Adrenal gland (tissue), 12 donors: Measurements from ENCODE around the gene CLIC4. TPM values are rescaled to one million over a fixed set of nuclear protein-coding genes. Genes with fewer than 3 reads are reported as not detected.

Source experiments
- DNase-seq, 7 donors: peaks; one replicate each; pipeline ENCODE4 v3.0.0-alpha.2; 2019 to 2020
- H3K27ac ChIP-seq, 5 donors: fragments of 200-600 bp; sonication (generic) in 4 of 5; 1 replicate in 3 of 5; 2 replicates in 2 of 5; pipeline versions ENCODE4 v1.5.1 to v1.8.0; 2016 to 2020; ENCODE audit warnings: mild to moderate bottlenecking in 1 of 5
- H3K27me3 ChIP-seq: fragments of 200-600 bp; 2 replicates; pipeline ENCODE4 v1.8.0; 2021
- H3K36me3 ChIP-seq, 2 donors: fragments of 200-600 bp; replicated peaks in 1 of 2; 1 replicate in 1 of 2; 2 replicates in 1 of 2; pipeline versions ENCODE4 v1.5.1 to v1.8.0; 2018 to 2022
- H3K4me1 ChIP-seq, 2 donors: fragments of 200-600 bp; replicated peaks in 1 of 2; 1 replicate in 1 of 2; 2 replicates in 1 of 2; pipeline versions ENCODE4 v1.5.1 to v1.8.0; 2018 to 2021
- H3K4me3 ChIP-seq, 4 donors: fragments of 200-600 bp; sonication (generic) in 3 of 4; one replicate each; pipeline ENCODE4 v1.5.1; 2016 to 2018
- H3K9me3 ChIP-seq, 3 donors: fragments of 200-600 bp; sonication (generic) in 1 of 3; replicated peaks in 1 of 3; 1 replicate in 2 of 3; 2 replicates in 1 of 3; pipeline versions ENCODE4 v1.5.1 to v1.8.0; 2016 to 2021
- POLR2A ChIP-seq, 2 donors: fragments of 450-650 bp; IDR thresholded peaks; one replicate each; pipeline ENCODE4 v1.6.1; 2017; ENCODE audit warnings: antibody characterized with exemption in 2 of 2, mild to moderate bottlenecking in 2 of 2, moderate library complexity in 1 of 2
- WGBS, 4 donors: extraction: QIAGEN DNeasy Blood & Tissue Kit in 2 of 4; methylation state at CpG; one replicate each; pipeline versions ENCODE4 v1.1.5 to v1.1.7; 2013 to 2017; 5-methylcytosine and 5-hydroxymethylcytosine counted together
- intact Hi-C, 2 donors: fragments of 100-400 bp; cut with DNase I; formaldehyde crosslinking; loops; one replicate each; pipeline versions ENCODE4 v1.14.1 to v1.15.0; 2022 to 2023
- polyA plus RNA-seq, 3 donors: library from polyadenylated mRNA; stranded (reverse); fragments of 200-250 nt in 2 of 3; fragments of 350-450 nt in 1 of 3; fragmentation: Illumina TruSeq in 1 of 3; extraction: RNeasy Lipid Tissue Mini Kit (QIAGEN cat#74804) in 1 of 3; gene quantifications; one replicate each; pipeline ENCODE4 v1.2.3, GENCODE V29; 2013 to 2014
- total RNA-seq, 9 donors: library from RNA; depleted of rRNA in 4 of 9; stranded (reverse); fragments of >200 nt in 4 of 9; fragments of 120-200 nt in 1 of 9; fragmentation: NEBNext Ultra II Directional in 1 of 9; extraction: Animal tissue kit (Norgen Biotek cat#: 25700) in 1 of 9; gene quantifications; one replicate each; pipeline versions ENCODE4 v1.1.0 to v1.2.4, GENCODE V29; 2013 to 2023
- TF ChIP-seq, protein P1 (sequence below), 6 experiments: fragments of 450-650 bp in 4 of 6; fragments of 200-600 bp in 2 of 6; sonication (generic) in 1 of 6; IDR thresholded peaks; 1 replicate in 5 of 6; 2 replicates in 1 of 6; pipeline versions ENCODE4 v1.5.1 to v1.8.0; 2016 to 2021; ENCODE audit warnings: antibody characterized with exemption in 6 of 6, mild to moderate bottlenecking in 2 of 6, moderate library complexity in 1 of 6
- donor health status: healthy with polysubstance abuse.
- donor health status: Bipolar disorder and iron deficiency.
- donor health status: DM: yes; HTN: yes; CAD: no.
- donor health status: DM: no; HTN: no; CAD: no.
- donor health status: DM: no; HTN: no; CAD: no.
- donor health status: DM: yes; HTN: yes; CAD: no.

CLIC4 gene
- total and polyA plus RNA-seq, 12 donors: 26.8 to 166 (median 107) TPM

DNA sequence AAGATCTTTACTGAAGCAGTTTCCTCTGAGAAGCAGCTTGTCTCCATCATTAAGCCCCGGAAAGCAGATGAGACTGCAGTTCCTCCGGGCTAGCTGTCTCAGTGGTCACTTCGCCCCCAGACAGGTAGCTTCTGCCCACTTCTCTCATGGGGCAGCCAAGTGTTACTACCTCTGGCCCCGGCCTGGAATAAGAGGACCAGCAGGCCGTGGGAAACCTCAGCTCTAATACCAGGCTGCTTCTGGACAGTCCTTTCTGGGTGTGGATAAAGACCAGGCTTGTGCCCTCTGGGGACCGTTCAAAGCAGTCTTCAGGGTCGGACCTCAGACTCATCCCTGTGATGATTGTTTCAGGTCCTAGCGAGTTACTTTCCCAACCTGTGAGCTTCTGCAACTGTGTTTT, 130.0 kb downstream of the CLIC4 start:
- intact Hi-C loops: no loop called here
- whole genome bisulfite sequencing, 4 donors: 68 to 75% (median 71%) methylated on average over 7 to 8 of the region's 8 CpGs
- peaks cover 13% of the 10 kb centered on the region for H3K27me3 ChIP-seq
- H3K36me3 ChIP-seq: no peaks in the 10 kb centered on the region
- peak in 1 of 7 donors; percentile 27 for DNase-seq
- no peak overlapping the region for H3K27ac ChIP-seq
- H3K9me3 ChIP-seq: no peaks in the 10 kb centered on the region
- H3K4me1 ChIP-seq: no peaks in the 10 kb centered on the region
- no peak overlapping the region for H3K4me3 ChIP-seq
- TF ChIP-seq POLR2A (IDR thresholded peaks at IDR 0.05): no peak
- TF ChIP-seq, protein P1, sequence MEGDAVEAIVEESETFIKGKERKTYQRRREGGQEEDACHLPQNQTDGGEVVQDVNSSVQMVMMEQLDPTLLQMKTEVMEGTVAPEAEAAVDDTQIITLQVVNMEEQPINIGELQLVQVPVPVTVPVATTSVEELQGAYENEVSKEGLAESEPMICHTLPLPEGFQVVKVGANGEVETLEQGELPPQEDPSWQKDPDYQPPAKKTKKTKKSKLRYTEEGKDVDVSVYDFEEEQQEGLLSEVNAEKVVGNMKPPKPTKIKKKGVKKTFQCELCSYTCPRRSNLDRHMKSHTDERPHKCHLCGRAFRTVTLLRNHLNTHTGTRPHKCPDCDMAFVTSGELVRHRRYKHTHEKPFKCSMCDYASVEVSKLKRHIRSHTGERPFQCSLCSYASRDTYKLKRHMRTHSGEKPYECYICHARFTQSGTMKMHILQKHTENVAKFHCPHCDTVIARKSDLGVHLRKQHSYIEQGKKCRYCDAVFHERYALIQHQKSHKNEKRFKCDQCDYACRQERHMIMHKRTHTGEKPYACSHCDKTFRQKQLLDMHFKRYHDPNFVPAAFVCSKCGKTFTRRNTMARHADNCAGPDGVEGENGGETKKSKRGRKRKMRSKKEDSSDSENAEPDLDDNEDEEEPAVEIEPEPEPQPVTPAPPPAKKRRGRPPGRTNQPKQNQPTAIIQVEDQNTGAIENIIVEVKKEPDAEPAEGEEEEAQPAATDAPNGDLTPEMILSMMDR (IDR thresholded peaks at IDR 0.05): no peak

DNA sequence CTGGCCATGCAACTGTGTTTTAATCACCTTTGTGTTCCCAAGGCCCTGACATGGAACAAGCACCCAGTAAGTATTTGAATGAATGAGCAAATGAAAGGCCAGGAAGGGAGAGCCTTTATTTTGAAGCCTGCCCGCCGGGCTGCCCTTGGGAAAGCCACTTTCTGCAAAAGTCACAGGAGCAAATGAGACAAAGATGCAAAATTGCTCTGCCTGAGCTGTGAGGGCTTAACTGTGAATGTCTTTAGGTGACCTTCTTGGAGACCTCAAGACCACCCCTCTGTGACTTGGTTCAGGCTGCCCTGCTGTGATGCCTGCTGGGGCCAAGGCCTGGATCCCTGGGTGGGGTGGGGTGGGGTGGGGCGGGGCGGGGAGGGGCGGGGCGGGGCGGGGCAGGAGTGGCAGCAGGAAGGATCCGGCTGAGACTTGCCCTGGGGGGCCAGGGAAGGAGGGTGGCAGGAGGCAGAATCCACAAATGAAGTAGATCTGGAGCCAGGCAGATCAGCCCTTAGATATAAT, 130.8 kb downstream of the CLIC4 start:
- WGBS, 4 donors: 46 to 60% (median 55%) methylated on average over 4 to 8 of the region's 8 CpGs
- DNase-seq: peak in 1 of 7 donors; percentile 7
- Histone ChIP-seq H3K27ac (no peak overlapping the region), H3K27me3 (peaks cover 13% of the 10 kb centered on the region), H3K36me3 (no peaks in the 10 kb centered on the region), H3K4me1 (no peaks in the 10 kb centered on the region), H3K9me3 (no peaks in the 10 kb centered on the region), H3K4me3 (no peak overlapping the region)
- intact Hi-C loops: no loop called here
- TF ChIP-seq POLR2A (IDR thresholded peaks at IDR 0.05): no peak
- TF ChIP-seq, protein P1 (IDR thresholded peaks at IDR 0.05): no peak

DNA sequence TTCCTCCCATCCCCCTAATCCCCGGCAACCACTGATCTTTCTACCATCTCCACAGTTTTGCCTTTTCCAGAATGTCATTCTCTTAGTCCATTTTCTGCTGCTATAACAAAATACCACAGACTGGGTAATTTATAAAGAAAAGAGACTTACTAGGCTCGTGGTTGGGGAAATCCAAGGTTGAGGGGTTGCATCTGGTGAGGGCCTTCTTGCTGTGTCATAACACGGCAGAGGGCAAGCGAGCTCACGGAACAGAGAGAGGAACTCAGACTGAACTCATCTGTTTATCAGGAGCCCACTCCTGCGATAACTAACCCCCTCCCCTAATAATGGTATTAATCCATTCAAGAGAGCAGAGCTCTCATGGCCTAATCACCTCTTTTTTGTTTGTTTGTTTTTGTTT, 132.8 kb downstream of the CLIC4 start:
- 80 to 88% (median 83%) methylated on average over 6 of the region's 6 CpGs for WGBS, 4 donors
- Histone ChIP-seq H3K9me3 (no peaks in the 10 kb centered on the region), H3K36me3 (no peaks in the 10 kb centered on the region), H3K27me3 (peaks cover 13% of the 10 kb centered on the region), H3K27ac (no peak overlapping the region), H3K4me1 (no peaks in the 10 kb centered on the region), H3K4me3 (no peak overlapping the region)
- intact Hi-C loops: no loop called here
- peak in 1 of 7 donors; percentile 14 for DNase-seq
- TF ChIP-seq POLR2A (IDR thresholded peaks at IDR 0.05): no peak
- TF ChIP-seq, protein P1 (IDR thresholded peaks at IDR 0.05): no peak

DNA sequence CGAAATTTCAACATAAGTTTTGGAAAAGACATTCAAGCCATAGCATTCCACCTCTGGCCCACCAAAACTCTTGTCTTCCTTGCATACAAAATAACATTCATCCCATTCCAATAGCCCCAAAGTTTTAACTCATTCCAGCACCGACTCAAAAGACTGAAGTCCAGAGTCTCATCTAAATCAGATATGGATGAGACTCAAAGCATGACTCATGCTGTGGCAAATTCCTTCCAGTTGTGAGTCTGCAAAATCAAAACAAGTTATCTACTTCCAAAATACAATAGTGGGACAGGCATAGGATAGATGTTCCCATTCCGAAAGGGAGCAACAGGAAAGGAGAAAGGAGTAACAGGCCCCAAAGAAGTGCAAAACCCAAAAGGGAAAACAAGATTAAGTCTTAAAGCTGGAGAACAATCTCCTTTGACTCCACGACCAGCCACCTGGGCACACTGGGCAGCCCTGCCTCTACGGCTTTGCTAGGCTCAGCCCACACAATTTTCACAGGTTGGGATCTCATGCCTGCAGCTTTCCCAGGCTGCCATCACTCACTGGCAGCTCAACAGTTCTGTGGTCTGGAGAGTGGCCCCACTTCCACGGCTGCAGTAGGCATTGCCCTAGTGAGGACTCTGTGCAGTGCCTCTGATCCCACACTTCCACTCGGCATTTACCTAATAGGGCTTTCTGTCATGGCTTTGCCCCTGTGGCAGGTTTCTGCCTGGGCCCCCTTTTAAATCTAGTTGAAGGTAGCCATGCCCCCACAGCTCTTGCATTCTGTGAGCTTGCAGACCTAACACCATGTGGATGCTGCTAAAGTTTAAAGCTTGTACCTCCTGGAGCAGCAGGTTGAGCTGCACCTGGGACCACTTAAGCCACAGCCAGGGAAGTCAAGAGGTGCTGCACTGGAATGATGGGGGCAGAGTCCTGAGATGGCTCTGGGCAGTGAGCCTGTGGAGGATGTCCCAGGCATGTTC, 133.8 kb downstream of the CLIC4 start:
- Histone ChIP-seq H3K4me1 (no peaks in the 10 kb centered on the region), H3K4me3 (no peak overlapping the region), H3K27me3 (peaks cover 13% of the 10 kb centered on the region), H3K9me3 (no peaks in the 10 kb centered on the region), H3K36me3 (no peaks in the 10 kb centered on the region), H3K27ac (no peak overlapping the region)
- intact Hi-C loops: no loop called here
- 71 to 76% (median 75%) methylated on average over 6 to 7 of the region's 7 CpGs for WGBS, 4 donors
- TF ChIP-seq POLR2A (IDR thresholded peaks at IDR 0.05): no peak
- TF ChIP-seq, protein P1 (IDR thresholded peaks at IDR 0.05): no peak
- DNase-seq: peak in 1 of 7 donors; percentile 11
